Measurements from ENCODE around the gene TUBA4B. TPM values are rescaled to one million over a fixed set of nuclear protein-coding genes. Genes with fewer than 3 reads are reported as not detected.
A peak's percentile ranks its signal among the peaks of the same experiment; 100 is the strongest.

Gene TUBA4B
- total and polyA plus RNA-seq, 2 donors (not counting 3 experiments of a cell fraction or from before 2014, with no cell fraction given): not detected

DNA sequence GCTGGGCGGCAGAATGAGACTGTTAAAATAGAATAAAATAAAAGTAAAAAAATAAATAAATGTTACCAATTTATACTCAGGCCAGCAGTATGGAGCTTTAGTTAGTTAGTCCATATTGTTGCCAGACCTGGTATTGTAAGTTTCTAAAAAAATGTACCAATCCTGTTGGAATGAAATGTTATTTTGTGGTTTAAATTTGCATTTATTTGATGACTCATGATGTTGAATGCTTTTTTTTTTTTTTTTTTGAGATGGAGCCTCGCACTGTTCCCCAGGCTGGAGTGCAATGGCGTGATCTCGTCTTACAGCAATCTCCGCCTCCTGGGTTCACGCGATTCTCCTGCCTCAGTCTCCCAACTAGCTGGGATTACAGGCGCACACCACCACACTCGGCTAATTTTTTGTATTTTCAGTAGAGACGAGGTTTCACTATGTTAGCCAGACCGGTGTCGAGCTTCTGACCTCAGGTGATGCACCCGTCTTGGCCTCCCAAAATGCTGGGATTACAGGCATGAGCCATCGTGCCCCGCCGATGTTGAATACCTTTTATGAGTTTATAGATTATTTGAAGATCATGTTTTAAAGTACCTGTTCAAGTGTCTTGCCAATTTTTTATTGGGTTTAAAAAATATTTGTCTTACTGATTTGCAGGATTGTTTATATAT, 61.9 kb downstream of the TUBA4B start:
- intact Hi-C loops (cut with micrococcal nuclease) (no loop called here), dilution Hi-C loops (cut with MboI; ENCODE audit: extremely low pct_ligation_motif_present, low sequenced_read_pairs) (no loop called here)
- CTCF ChIA-PET: interaction anchor here (0.7 to 2.1 kb wide), 2 partner anchors 20 to 36 kb away, joined by 3 to 5 read pairs; partner anchors contain the start of gene DNAJB2
- Histone ChIP-seq H3K9me3 (replicated peaks; ENCODE audit: control insufficient read depth, insufficient read depth, low read length) (no peaks in the 10 kb centered on the region), H3K27ac (ENCODE audit: insufficient read depth, low read depth, low read length) (no peak overlapping the region), H2AFZ (ENCODE audit: low read depth, low read length) (no peak overlapping the region), H3K36me3 (ENCODE audit: control insufficient read depth in 2 of 2, extremely low read depth in 1 of 2, insufficient read depth in 2 of 2, low read length in 2 of 2) (no peaks in the 10 kb centered on the region), H3K4me2 (ENCODE audit: insufficient read depth, low read length) (no peak overlapping the region), H3K79me2 (ENCODE audit: control insufficient read depth, insufficient read depth, low read length) (no peaks in the 10 kb centered on the region), H3K9ac (replicated peaks; ENCODE audit: extremely low read depth, insufficient read depth, low read length) (no peak overlapping the region), H3K27me3 (ENCODE audit: control insufficient read depth in 2 of 2, insufficient read depth in 2 of 2, low read length in 2 of 2) (peaks cover 0 to 2% of the 10 kb centered on the region in 2 experiments), H3K4me3 (replicated peaks in 1 of 3; ENCODE audit: insufficient read depth in 1 of 3, low read depth in 1 of 3, low read length in 3 of 3) (no peak overlapping the region), H4K20me1 (replicated peaks; ENCODE audit: control insufficient read depth, extremely low read depth, insufficient read depth, low read length) (no peaks in the 10 kb centered on the region), H3K9me1 (replicated peaks; ENCODE audit: control insufficient read depth, extremely low read depth, insufficient read depth, low read length) (no peaks in the 10 kb centered on the region), H3K4me1 (ENCODE audit: control insufficient read depth, extremely low read depth, insufficient read depth, low read length) (no peaks in the 10 kb centered on the region)
- DNase-seq (ENCODE audit: low read depth, low spot score) (no peak), FAIRE-seq (no peak)
- POLR2A ChIA-PET: no interaction called here
- BruUV-seq (replicated peaks): no TSS peak
- TF ChIP-seq POLR2AphosphoS5 (IDR thresholded peaks at IDR 0.05; ENCODE audit: insufficient read depth, low read depth, low read length) (no peak), GATA2 (IDR thresholded peaks at IDR 0.05; ENCODE audit: insufficient read depth, insufficient read length, low read depth, low read length) (no peak)

MicroRNA genes within 50 kb of the gene (microRNA counts, 767-probe panel; counts per million panel counts)
- microRNA hsa-miR-153: 723 counts per million, percentile 96 among the panel's probes with 10 or more counts

Small RNA genes lying within 50 kb of the gene (microRNA-seq; reads per million reads assigned to microRNA genes)
- not detected for gene MIR153-1 (ENCODE audit: borderline number of aligned reads, borderline replicate concordance)

Small RNA genes lying within 50 kb of the gene (small RNA-seq; reads per million reads assigned to genes)
- not detected for gene MIR153-1 (ENCODE audit: insufficient read depth, insufficient read length, low read depth, low replicate concordance)

Other genes with a start within 250 kb of the TUBA4B start
- not detected in 2 replicates for gene CFAP65, start 211.7 kb upstream of the TUBA4B start, total RNA-seq
- gene CFAP65, start 211.7 kb upstream of the TUBA4B start, polyA plus RNA-seq: 0.03 TPM in 1 of 2 replicates, not detected in the other
- gene IHH, start 192.3 kb upstream of the TUBA4B start, total RNA-seq: 0.37 TPM in 1 of 2 replicates, not detected in the other
- 0.03 TPM in 1 of 2 replicates, not detected in the other for gene IHH, start 192.3 kb upstream of the TUBA4B start, polyA plus RNA-seq
- 12.1 and 12.9 TPM in 2 replicates for gene NHEJ1, start 92.4 kb upstream of the TUBA4B start, total RNA-seq
- gene NHEJ1, start 92.4 kb upstream of the TUBA4B start, polyA plus RNA-seq: 11.9 and 12.8 TPM in 2 replicates
- 5.2 and 7.1 TPM in 2 replicates for gene SLC23A3, start 83.2 kb upstream of the TUBA4B start, total RNA-seq
- gene SLC23A3, start 83.2 kb upstream of the TUBA4B start, polyA plus RNA-seq: 2.7 and 3.2 TPM in 2 replicates
- 41.0 and 44.0 TPM in 2 replicates for gene CNPPD1, start 76.3 kb upstream of the TUBA4B start, total RNA-seq
- gene CNPPD1, start 76.3 kb upstream of the TUBA4B start, polyA plus RNA-seq: 51.1 and 55.7 TPM in 2 replicates
- gene RETREG2, start 75.0 kb upstream of the TUBA4B start, total RNA-seq: 58.2 and 59.5 TPM in 2 replicates
- gene RETREG2, start 75.0 kb upstream of the TUBA4B start, polyA plus RNA-seq: 68.1 and 76.1 TPM in 2 replicates
- gene ZFAND2B, start 46.5 kb upstream of the TUBA4B start, total RNA-seq: 23.3 and 24.0 TPM in 2 replicates
- 52.0 and 52.9 TPM in 2 replicates for gene ZFAND2B, start 46.5 kb upstream of the TUBA4B start, polyA plus RNA-seq
- 26.6 and 32.5 TPM in 2 replicates for gene ABCB6, start 34.3 kb upstream of the TUBA4B start, total RNA-seq
- gene ABCB6, start 34.3 kb upstream of the TUBA4B start, polyA plus RNA-seq: 25.7 and 35.1 TPM in 2 replicates
- gene ATG9A, start 23.6 kb upstream of the TUBA4B start, total RNA-seq: 62.2 and 65.5 TPM in 2 replicates
- gene ATG9A, start 23.6 kb upstream of the TUBA4B start, polyA plus RNA-seq: 95.0 and 110 TPM in 2 replicates
- 34.0 and 36.2 TPM in 2 replicates for gene ANKZF1, start 23.4 kb upstream of the TUBA4B start, total RNA-seq
- 23.4 and 26.5 TPM in 2 replicates for gene ANKZF1, start 23.4 kb upstream of the TUBA4B start, polyA plus RNA-seq
- 9.2 and 9.5 TPM in 2 replicates for gene GLB1L, start 7.8 kb upstream of the TUBA4B start, total RNA-seq
- 11.9 and 13.6 TPM in 2 replicates for gene GLB1L, start 7.8 kb upstream of the TUBA4B start, polyA plus RNA-seq
- 18.8 and 21.1 TPM in 2 replicates for gene STK16, start 7.8 kb upstream of the TUBA4B start, total RNA-seq
- 61.3 and 63.2 TPM in 2 replicates for gene STK16, start 7.8 kb upstream of the TUBA4B start, polyA plus RNA-seq
- gene TUBA4A, start 675 bp downstream of the TUBA4B start, total RNA-seq: 10.7 and 16.5 TPM in 2 replicates
- gene TUBA4A, start 675 bp downstream of the TUBA4B start, polyA plus RNA-seq: 24.8 and 29.4 TPM in 2 replicates
- gene DNAJB2, start 26.1 kb downstream of the TUBA4B start, total RNA-seq: 27.3 and 30.4 TPM in 2 replicates
- 30.6 and 35.0 TPM in 2 replicates for gene DNAJB2, start 26.1 kb downstream of the TUBA4B start, polyA plus RNA-seq
- not detected in 2 replicates for gene PTPRN, start 56.2 kb downstream of the TUBA4B start, total RNA-seq
- not detected in 2 replicates for gene PTPRN, start 56.2 kb downstream of the TUBA4B start, polyA plus RNA-seq
- gene RESP18, start 79.5 kb downstream of the TUBA4B start, total RNA-seq: not detected in 2 replicates
- not detected in 2 replicates for gene RESP18, start 79.5 kb downstream of the TUBA4B start, polyA plus RNA-seq
- 40.4 and 43.1 TPM in 2 replicates for gene DNPEP, start 134.7 kb downstream of the TUBA4B start, total RNA-seq
- gene DNPEP, start 134.7 kb downstream of the TUBA4B start, polyA plus RNA-seq: 77.5 and 83.2 TPM in 2 replicates
- gene DES, start 165.1 kb downstream of the TUBA4B start, total RNA-seq: not detected in 2 replicates
- gene DES, start 165.1 kb downstream of the TUBA4B start, polyA plus RNA-seq: not detected in 2 replicates
- 0.21 and 0.84 TPM in 2 replicates for gene SPEG, start 181.6 kb downstream of the TUBA4B start, total RNA-seq
- gene SPEG, start 181.6 kb downstream of the TUBA4B start, polyA plus RNA-seq: 3.5 TPM in 2 replicates
- 34.1 and 39.1 TPM in 2 replicates for gene GMPPA, start 245.6 kb downstream of the TUBA4B start, total RNA-seq
- 104 and 126 TPM in 2 replicates for gene GMPPA, start 245.6 kb downstream of the TUBA4B start, polyA plus RNA-seq

Data from endothelial cell of umbilical vein (primary cell).